Heart left ventricle (tissue), 16 donors: ENCODE results near the gene PCDH8. TPM values are rescaled to one million over a fixed set of nuclear protein-coding genes. Genes with fewer than 3 reads are reported as not detected.

Source experiments
- ATAC-seq, 4 donors: fragments of 200-7000 bp; cut with Tn5 transposase; one replicate each; pipeline ENCODE4 v1.9.1; 2020 to 2022; ENCODE audit warnings: moderate library complexity in 4 of 4, mild to moderate bottlenecking in 3 of 4, moderate number of reproducible peaks in 1 of 4
- DNase-seq, 5 donors: peaks; one replicate each; pipeline ENCODE4 v3.0.0-alpha.2; 2020
- H3K27ac ChIP-seq, 12 donors: fragments of 200-600 bp; sonication (generic) in 4 of 12; one replicate each; pipeline versions ENCODE4 v1.5.0 to v1.8.0; 2016 to 2022; ENCODE audit warnings: mild to moderate bottlenecking in 2 of 12
- H3K27me3 ChIP-seq, 9 donors: fragments of 200-600 bp; sonication (generic) in 2 of 9; one replicate each; pipeline versions ENCODE4 v1.5.1 to v1.8.0; 2016 to 2022; ENCODE audit warnings: mild to moderate bottlenecking in 3 of 9
- H3K36me3 ChIP-seq, 9 donors: fragments of 200-600 bp; sonication (generic) in 2 of 9; one replicate each; pipeline versions ENCODE4 v1.5.0 to v1.8.0; 2018 to 2022; ENCODE audit warnings: mild to moderate bottlenecking in 2 of 9
- H3K4me1 ChIP-seq, 12 donors: fragments of 200-600 bp; sonication (generic) in 4 of 12; one replicate each; pipeline versions ENCODE4 v1.5.0 to v1.8.0; 2016 to 2022; ENCODE audit warnings: mild to moderate bottlenecking in 3 of 12
- H3K4me3 ChIP-seq, 12 donors: fragments of 200-600 bp; sonication (generic) in 4 of 12; one replicate each; pipeline versions ENCODE4 v1.5.0 to v1.8.0; 2017 to 2022; ENCODE audit warnings: mild to moderate bottlenecking in 9 of 12, moderate library complexity in 4 of 12
- H3K9me3 ChIP-seq, 12 donors: fragments of 200-600 bp; sonication (generic) in 4 of 12; one replicate each; pipeline versions ENCODE4 v1.5.0 to v1.8.0; 2016 to 2022; ENCODE audit warnings: mild to moderate bottlenecking in 1 of 12
- CTCF ChIP-seq, 12 donors: fragments of 200-600 bp; sonication (generic) in 4 of 12; IDR thresholded peaks; one replicate each; pipeline versions ENCODE4 v1.5.0 to v1.8.0; 2018 to 2022; ENCODE audit warnings: antibody characterized with exemption in 12 of 12, mild to moderate bottlenecking in 5 of 12
- POLR2A ChIP-seq, 2 donors: fragments of 450-650 bp; IDR thresholded peaks; one replicate each; pipeline ENCODE4 v1.6.1; 2017; ENCODE audit warnings: antibody characterized with exemption in 2 of 2, mild to moderate bottlenecking in 2 of 2, moderate library complexity in 2 of 2
- WGBS, 4 donors: extraction: QIAGEN DNeasy Blood & Tissue Kit in 2 of 4; methylation state at CpG; one replicate each; pipeline versions ENCODE4 v1.1.5 to v1.1.7; 2013 to 2018; 5-methylcytosine and 5-hydroxymethylcytosine counted together
- intact Hi-C, 10 donors: fragments of 100-400 bp; cut with DNase I; formaldehyde crosslinking; loops; one replicate each; pipeline versions ENCODE4 v1.11.1 to v1.14.2; 2022
- polyA plus RNA-seq, 2 donors: library from polyadenylated mRNA; stranded (reverse); fragments of 200-250 nt; gene quantifications; one replicate each; pipeline ENCODE4 v1.2.3, GENCODE V29; 2013
- total RNA-seq, 9 donors: library from RNA; depleted of rRNA in 2 of 9; stranded (reverse); fragments of >200 nt in 2 of 9; fragmentation: NEBNext Ultra II Directional in 3 of 9; extraction: Animal tissue kit (Norgen Biotek cat#: 25700) in 3 of 9; gene quantifications; one replicate each; pipeline versions ENCODE4 v1.1.0 to v1.2.4, GENCODE V29; 2016 to 2023
- donor health status: ischemic (EF 13 %, LVEDD 7.1; RV severe dilation, severe dysfunction).
- donor health status: healthy with polysubstance abuse.
- donor health status: DM: no; HTN: yes; CAD: no.
- donor health status: DM: no; HTN: no; CAD: no.
- donor health status: ischemic (EF 25% LVEDD 6.9; RV normal size, moderate dysfunction).
- donor health status: ischemic (EF 25% LVEDD 5.7; RV mildly dilated, moderate dysfunction).
- donor health status: healthy.
- donor health status: DM: yes; HTN: yes; CAD: no.
- donor health status: ischemic (EF 35%, LVEDD 5.7; RV mildly dilated, moderate dysfunction).
- donor health status: nonischemic (EF 11% LVEDD 7.7; RV severe dilation, severe dysfunction).
- donor health status: DM: yes; HTN: yes; CAD: no.
- donor health status: PGD.
- donor health status: ischemic (EF 29% LVEDD 5.4; RV normal size, mild dysfunction).
- donor health status: nonischemic (EF 23%, LVEDD 6.1; RV moderate dilation, normal function).

The PCDH8 gene
- total and polyA plus RNA-seq, 11 donors, result not detected

GRCh38 chr13:52869621-52870020 is 21.2 kb upstream of the PCDH8 start:
- Histone ChIP-seq H3K9me3 (peaks cover 0 to 16% (median 7%) of the 10 kb centered on the region in 12 donors), H3K27me3 (peaks cover 0 to 3% (median 0%) of the 10 kb centered on the region in 9 donors), H3K36me3 (no peaks in the 10 kb centered on the region), H3K4me1 (no peaks in the 10 kb centered on the region), H3K27ac (no peak overlapping the region), H3K4me3 (no peak overlapping the region)
- TF ChIP-seq POLR2A (IDR thresholded peaks at IDR 0.05) (no peak), CTCF (IDR thresholded peaks at IDR 0.05) (no peak)
- ATAC-seq (no peak), DNase-seq (no peak)
- intact Hi-C loops, result no loop called here
- WGBS, 4 donors, result 58 to 61% (median 60%) methylated on average over 4 of the region's 4 CpGs

GRCh38 chr13:52869050-52869449 is 20.6 kb upstream of the PCDH8 start:
- H3K27ac ChIP-seq, result no peak overlapping the region
- TF ChIP-seq CTCF (IDR thresholded peaks at IDR 0.05) (no peak), POLR2A (IDR thresholded peaks at IDR 0.05) (no peak)
- no peak for ATAC-seq
- DNase-seq, result no peak
- intact Hi-C loops, result no loop called here
- H3K27me3 ChIP-seq, result peaks cover 0 to 3% (median 0%) of the 10 kb centered on the region in 9 donors
- H3K4me3 ChIP-seq, result no peak overlapping the region
- H3K4me1 ChIP-seq, result no peaks in the 10 kb centered on the region
- no peaks in the 10 kb centered on the region for H3K36me3 ChIP-seq
- peaks cover 0 to 10% (median 2%) of the 10 kb centered on the region in 12 donors for H3K9me3 ChIP-seq
- WGBS, 4 donors, result 84 to 87% (median 86%) methylated on average over 4 of the region's 4 CpGs

GRCh38 chr13:52868190-52868589 is 19.8 kb upstream of the PCDH8 start:
- DNase-seq, result no peak
- H3K27ac ChIP-seq, result no peak overlapping the region
- intact Hi-C loops, result no loop called here
- no peak overlapping the region for H3K4me3 ChIP-seq
- TF ChIP-seq CTCF (IDR thresholded peaks at IDR 0.05) (no peak), POLR2A (IDR thresholded peaks at IDR 0.05) (no peak)
- ATAC-seq, result no peak
- no peaks in the 10 kb centered on the region for H3K4me1 ChIP-seq
- 64 to 69% (median 66%) methylated on average over 4 of the region's 4 CpGs for whole genome bisulfite sequencing, 4 donors
- H3K9me3 ChIP-seq, result peaks cover 0 to 2% (median 0%) of the 10 kb centered on the region in 12 donors
- H3K36me3 ChIP-seq, result no peaks in the 10 kb centered on the region
- peaks cover 0 to 3% (median 0%) of the 10 kb centered on the region in 9 donors for H3K27me3 ChIP-seq

GRCh38 chr13:52864941-52865340 is 16.5 kb upstream of the PCDH8 start:
- WGBS, 4 donors, result 11 to 25% (median 15%) methylated on average over 1 of the region's 1 CpG
- TF ChIP-seq CTCF (IDR thresholded peaks at IDR 0.05) (no peak), POLR2A (IDR thresholded peaks at IDR 0.05) (no peak)
- Histone ChIP-seq H3K27me3 (no peaks in the 10 kb centered on the region), H3K27ac (no peak overlapping the region), H3K36me3 (no peaks in the 10 kb centered on the region), H3K4me3 (no peak overlapping the region), H3K9me3 (no peaks in the 10 kb centered on the region), H3K4me1 (no peaks in the 10 kb centered on the region)
- DNase-seq (no peak), ATAC-seq (no peak)
- intact Hi-C loops, result no loop called here
